Skeletal muscle satellite cell (primary cell): Measurements from ENCODE around the gene ANGPT4.
"Not testable (repeated sequence)": the region's sequence is repeated elsewhere in the genome, so short reads cannot be mapped to it uniquely, and the experiment has no call there.

Source experiments
- H3K27me3 ChIP-seq: 2 replicates; pipeline ENCODE4 v1.7.0; 2013; ENCODE audit warnings: low read length; ENCODE audit not compliant: control insufficient read depth, insufficient read depth
- H3K36me3 ChIP-seq: 2 replicates; pipeline ENCODE4 v1.7.0; 2013; ENCODE audit warnings: mild to moderate bottlenecking, control low read depth, low read length; ENCODE audit not compliant: insufficient read depth
- H3K4me1 ChIP-seq: 2 replicates; pipeline ENCODE4 v1.7.0; 2013; ENCODE audit warnings: low read length; ENCODE audit not compliant: control insufficient read depth, insufficient read depth
- H3K4me2 ChIP-seq: 2 replicates; pipeline ENCODE4 v1.7.0; 2013; ENCODE audit warnings: mild to moderate bottlenecking, low read length
- H3K4me3 ChIP-seq: 2 replicates; pipeline ENCODE4 v1.7.0; 2013; ENCODE audit warnings: low read length
- H3K9ac ChIP-seq: 2 replicates; pipeline ENCODE4 v1.7.0; 2013; ENCODE audit warnings: mild to moderate bottlenecking, low read depth, low read length, moderate library complexity
- H3K9me3 ChIP-seq: replicated peaks from 2 replicates; pipeline ENCODE4 v1.7.0; 2013; ENCODE audit warnings: mild to moderate bottlenecking, control low read depth, low read length

The ANGPT4 gene

DNA sequence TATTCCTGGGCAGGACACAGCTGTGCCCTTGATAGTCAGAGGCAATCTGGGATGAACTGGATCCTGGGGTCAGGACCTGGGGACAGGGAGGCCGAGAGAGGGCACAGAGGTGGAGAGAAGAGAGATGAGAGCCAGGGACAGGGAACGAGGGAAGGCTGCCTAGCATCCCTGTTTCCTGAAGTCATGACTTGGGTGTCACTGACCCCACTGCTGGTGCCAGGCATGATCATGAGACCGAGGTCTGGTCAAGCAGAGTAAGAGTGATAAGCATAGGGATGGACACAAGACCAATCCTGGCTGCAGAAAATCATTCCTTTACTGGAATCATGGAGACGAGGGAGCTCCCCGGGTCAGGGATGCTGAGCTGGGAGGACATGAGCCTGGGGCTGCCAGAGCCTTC, 46.5 kb downstream of the ANGPT4 start:
- no peak overlapping the region for H3K4me3 ChIP-seq
- no peaks in the 10 kb centered on the region for H3K36me3 ChIP-seq
- H3K27me3 ChIP-seq: peaks cover 37% of the 10 kb centered on the region
- H3K4me1 ChIP-seq: no peaks in the 10 kb centered on the region
- H3K9ac ChIP-seq: no peak overlapping the region
- no peak overlapping the region for H3K4me2 ChIP-seq
- H3K9me3 ChIP-seq: no peaks in the 10 kb centered on the region

DNA sequence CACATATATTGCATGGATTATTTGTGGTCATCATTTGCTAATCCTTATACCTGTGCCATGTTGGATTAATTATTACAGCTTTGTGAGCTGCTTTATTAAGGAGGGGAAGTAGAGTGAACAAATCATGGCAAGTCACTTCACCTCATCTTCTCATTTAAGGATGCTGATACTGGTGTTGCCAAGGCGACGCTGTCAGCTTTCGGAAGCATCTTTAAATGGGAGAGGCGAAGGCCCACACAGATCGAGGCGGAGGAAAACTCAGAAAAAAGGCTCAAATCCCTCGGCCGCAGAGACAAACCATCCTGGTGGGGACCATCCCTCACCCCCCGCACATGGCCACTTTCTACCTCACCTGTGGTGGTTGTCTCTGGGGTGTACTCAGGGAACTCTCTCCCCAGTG, 47.9 kb downstream of the ANGPT4 start:
- no peaks in the 10 kb centered on the region for H3K36me3 ChIP-seq
- peaks cover 32% of the 10 kb centered on the region for H3K27me3 ChIP-seq
- H3K9me3 ChIP-seq: no peaks in the 10 kb centered on the region
- no peak overlapping the region for H3K4me3 ChIP-seq
- H3K9ac ChIP-seq: no peak overlapping the region
- no peak overlapping the region for H3K4me2 ChIP-seq
- no peaks in the 10 kb centered on the region for H3K4me1 ChIP-seq

DNA sequence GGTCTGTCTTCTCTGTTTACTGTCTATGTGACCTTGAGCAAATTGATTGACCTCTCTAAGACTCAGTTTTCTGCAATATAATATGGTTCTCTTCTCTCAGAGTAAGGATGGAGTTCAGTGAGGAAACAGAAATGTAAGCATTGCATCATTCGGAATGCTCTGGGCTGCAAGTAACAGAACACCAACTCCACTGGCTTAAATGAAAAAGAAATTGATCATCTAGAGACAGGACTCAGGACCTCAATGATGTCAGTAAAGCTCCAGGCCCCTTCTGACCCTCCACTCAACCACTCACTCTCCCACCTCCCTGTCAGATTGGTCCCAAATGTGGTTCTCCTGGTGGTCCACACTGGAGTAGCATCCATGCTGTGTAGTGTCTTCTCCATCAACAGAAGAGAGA, 50.7 kb downstream of the ANGPT4 start:
- Histone ChIP-seq H3K4me3 (no peak overlapping the region), H3K4me1 (no peaks in the 10 kb centered on the region), H3K36me3 (no peaks in the 10 kb centered on the region), H3K9me3 (no peaks in the 10 kb centered on the region), H3K4me2 (no peak overlapping the region), H3K27me3 (peaks cover 7% of the 10 kb centered on the region), H3K9ac (no peak overlapping the region)

DNA sequence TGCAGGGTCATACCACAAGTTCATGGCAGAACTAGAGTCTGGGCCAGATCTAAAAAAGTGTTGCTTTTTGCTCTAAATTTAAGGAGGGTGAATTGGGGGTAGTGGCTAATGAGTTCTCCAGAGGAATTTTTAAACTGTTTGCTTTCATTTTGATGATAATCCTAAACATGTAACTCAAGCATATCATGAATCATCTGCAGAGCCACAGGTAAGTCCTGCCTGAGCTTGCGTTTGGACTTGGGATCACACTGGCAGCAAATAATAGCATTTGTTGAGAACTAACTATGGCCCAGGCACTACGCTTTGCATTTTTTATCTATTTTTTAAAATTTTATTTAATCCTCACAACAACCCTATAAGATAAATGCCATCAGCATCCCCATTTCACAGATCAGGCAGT, 55.2 kb downstream of the ANGPT4 start:
- H3K9ac ChIP-seq: no peak overlapping the region
- H3K4me1 ChIP-seq: peaks cover 10% of the 10 kb centered on the region
- H3K4me2 ChIP-seq: no peak overlapping the region
- no peaks in the 10 kb centered on the region for H3K27me3 ChIP-seq
- no peaks in the 10 kb centered on the region for H3K36me3 ChIP-seq
- H3K9me3 ChIP-seq: no peaks in the 10 kb centered on the region
- no peak overlapping the region for H3K4me3 ChIP-seq

DNA sequence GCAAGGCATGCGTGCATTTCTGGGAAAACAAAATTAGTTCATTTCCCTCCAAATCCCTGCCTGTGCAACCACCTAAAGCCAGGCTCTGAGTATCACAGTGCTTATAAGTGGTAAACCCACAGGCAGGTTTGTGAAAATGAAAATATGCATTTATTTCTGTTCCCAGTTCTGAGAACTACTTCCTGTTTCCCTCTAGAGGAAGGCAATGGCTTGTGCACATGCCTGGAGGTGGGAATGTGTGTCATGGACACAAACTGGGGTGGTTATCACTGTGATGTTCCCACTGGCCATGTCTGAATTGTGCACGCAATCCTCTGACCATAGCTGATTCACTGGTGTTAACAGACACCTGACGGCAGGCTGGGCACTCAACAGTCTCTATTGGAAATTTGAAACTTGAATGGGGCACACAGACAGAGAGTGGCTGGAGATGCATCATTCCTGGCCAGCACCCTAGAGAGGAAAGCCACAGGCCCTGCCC, 56.3 kb downstream of the ANGPT4 start:
- Histone ChIP-seq H3K4me2 (no peak overlapping the region), H3K4me3 (no peak overlapping the region), H3K9me3 (no peaks in the 10 kb centered on the region), H3K27me3 (no peaks in the 10 kb centered on the region), H3K9ac (no peak overlapping the region), H3K4me1 (peaks cover 19% of the 10 kb centered on the region), H3K36me3 (no peaks in the 10 kb centered on the region)

DNA sequence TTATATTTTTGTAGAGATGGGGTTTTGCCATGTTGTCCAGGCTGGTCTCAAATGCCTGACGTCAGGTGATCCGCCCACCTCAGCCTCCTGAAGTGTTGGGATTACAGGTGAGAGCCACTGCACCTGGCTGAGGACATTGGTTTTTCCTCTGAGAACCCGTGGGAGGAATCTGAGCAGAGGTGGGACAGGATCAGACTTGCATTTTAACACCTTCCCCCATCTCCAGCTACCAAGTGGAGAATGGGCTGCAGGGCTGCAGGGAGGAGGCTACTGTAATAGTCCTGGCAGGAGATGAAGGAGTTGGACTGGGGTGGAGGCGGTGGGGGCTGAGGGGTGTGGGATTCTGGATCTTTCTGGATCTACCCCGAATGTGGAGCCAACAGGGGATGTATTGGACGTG, 58.1 kb downstream of the ANGPT4 start:
- Histone ChIP-seq H3K27me3 (no peaks in the 10 kb centered on the region), H3K4me1 (peaks cover 19% of the 10 kb centered on the region), H3K9ac (no peak overlapping the region), H3K4me3 (no peak overlapping the region), H3K4me2 (no peak overlapping the region), H3K9me3 (no peaks in the 10 kb centered on the region), H3K36me3 (no peaks in the 10 kb centered on the region)

DNA sequence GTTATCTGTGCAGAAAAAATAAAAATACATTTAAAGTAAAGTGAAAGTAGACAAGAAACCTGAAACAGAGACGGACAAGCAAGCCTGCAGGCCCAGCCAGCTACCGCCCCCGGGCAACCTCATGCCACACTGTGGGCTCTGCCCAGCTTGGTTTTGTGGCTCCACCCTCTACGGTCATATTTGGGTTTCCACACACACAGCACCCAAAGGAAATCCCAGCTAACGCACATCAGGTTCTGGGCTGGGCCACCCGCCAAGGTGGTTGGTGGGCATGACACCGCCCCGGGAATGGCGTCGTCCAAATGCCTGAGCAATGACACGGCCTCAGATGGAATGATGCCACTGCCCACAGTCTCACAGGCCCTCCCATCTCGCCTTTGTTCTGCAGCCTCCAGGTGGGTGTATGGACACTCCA, 59.8 kb downstream of the ANGPT4 start:
- H3K9me3 ChIP-seq: no peaks in the 10 kb centered on the region
- H3K4me3 ChIP-seq: peak overlapping the region; percentile 36
- no peak overlapping the region for H3K9ac ChIP-seq
- no peaks in the 10 kb centered on the region for H3K36me3 ChIP-seq
- no peaks in the 10 kb centered on the region for H3K27me3 ChIP-seq
- H3K4me2 ChIP-seq: peak overlapping the region; percentile 72
- H3K4me1 ChIP-seq: peaks cover 19% of the 10 kb centered on the region

DNA sequence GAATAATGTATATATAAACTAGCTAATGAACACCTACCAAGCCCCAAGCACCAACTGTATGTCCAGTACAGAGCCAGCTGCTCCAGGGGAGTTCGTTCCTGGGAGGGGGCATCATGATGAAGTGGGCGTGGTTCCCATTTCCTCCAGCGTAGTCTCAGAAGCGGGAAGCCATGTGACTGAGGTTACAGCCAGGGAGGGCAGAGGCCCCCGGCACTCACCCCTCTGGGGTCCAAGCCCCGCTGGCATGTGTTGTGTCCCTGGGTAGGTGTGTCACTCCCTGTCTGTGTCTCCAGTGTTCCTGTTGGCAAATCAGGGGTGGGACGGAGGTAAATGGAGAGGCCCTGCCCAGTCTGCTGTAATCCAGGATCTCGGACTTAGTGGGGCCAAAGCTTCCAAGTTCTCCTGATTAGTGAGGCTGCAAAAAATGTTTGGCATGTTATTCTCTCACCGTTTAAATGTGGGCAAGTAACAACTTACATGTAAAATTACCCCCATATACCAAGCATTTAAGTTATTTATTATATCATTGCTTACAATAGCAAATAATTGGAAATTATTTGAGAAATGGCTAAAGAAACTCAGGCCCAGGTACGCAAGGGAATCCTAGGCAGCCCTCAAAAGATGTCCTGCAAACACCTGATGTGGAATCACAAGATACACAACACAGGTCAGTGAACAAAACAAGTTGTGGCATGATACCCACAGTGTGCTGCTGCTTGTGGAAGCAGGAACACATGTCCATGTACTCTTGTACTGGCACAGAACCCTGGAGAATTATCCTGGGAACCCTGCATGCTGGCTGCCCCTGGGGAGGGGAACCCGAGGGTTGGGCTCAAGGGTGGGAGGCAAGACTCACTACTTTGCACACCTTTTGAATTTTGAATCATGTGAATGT, 60.4 kb downstream of the ANGPT4 start:
- no peak overlapping the region for H3K9ac ChIP-seq
- H3K27me3 ChIP-seq: no peaks in the 10 kb centered on the region

DNA sequence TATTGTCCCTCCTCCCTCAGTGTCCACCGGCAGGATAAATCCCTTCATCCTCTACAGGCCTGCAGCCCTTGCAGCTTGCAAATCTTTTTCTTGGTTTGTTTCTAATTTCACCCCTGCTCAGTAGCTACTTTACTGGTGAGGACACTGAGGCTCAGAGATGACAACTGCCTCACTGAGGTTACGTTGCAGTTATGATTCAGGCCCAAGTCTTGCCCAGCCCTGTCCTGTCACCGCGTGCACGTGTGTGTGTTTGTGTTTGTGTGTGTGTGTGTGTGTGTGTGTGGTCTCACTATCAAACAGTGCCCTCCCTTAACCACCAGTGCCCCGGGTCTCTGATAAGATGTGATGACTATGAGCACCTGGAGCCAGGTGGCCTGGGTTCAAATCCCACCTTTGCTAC, 61.5 kb downstream of the ANGPT4 start:
- Histone ChIP-seq H3K4me1 (peaks cover 19% of the 10 kb centered on the region), H3K9ac (no peak overlapping the region), H3K4me2 (no peak overlapping the region), H3K4me3 (no peak overlapping the region), H3K36me3 (no peaks in the 10 kb centered on the region), H3K9me3 (no peaks in the 10 kb centered on the region), H3K27me3 (no peaks in the 10 kb centered on the region)

More for the DNA sequence above, 60.4 kb downstream of the ANGPT4 start:
- Histone ChIP-seq H3K4me2 (peak overlapping the region; percentile 72), H3K4me3 (peak overlapping the region; percentile 36), H3K36me3 (no peaks in the 10 kb centered on the region), H3K4me1 (peaks cover 19% of the 10 kb centered on the region), H3K9me3 (no peaks in the 10 kb centered on the region)

DNA sequence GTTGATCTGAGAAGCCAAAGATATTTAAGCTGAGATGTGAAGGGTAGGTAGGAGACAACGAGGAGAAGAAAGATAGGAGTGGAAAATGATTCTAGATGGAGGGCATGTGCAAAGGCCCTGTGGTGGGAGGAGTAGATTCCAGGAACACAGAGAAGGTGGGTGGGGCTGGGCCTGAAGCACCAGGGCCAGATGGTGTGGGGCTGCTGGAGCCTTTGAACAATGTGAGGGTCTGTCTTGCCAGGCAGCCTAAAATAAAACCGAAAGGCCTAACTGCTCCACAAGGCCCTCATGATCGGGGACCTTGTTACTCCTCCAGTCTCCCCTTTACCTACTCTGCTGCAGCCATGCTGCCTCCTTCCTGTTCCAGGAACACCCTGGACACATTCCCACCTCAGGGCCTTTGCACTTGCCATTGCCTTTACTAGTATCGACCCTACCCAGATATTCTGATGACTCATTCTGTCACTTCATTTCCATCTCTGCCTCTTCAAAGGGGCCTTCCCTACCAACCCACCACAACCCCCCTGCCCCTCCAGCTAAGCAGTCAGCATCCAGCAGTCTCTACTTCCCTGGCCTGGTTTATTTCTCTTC, 62.6 kb downstream of the ANGPT4 start:
- no peak overlapping the region for H3K4me3 ChIP-seq
- H3K4me2 ChIP-seq: no peak overlapping the region
- H3K27me3 ChIP-seq: no peaks in the 10 kb centered on the region
- no peaks in the 10 kb centered on the region for H3K9me3 ChIP-seq
- peaks cover 19% of the 10 kb centered on the region for H3K4me1 ChIP-seq
- H3K36me3 ChIP-seq: no peaks in the 10 kb centered on the region
- no peak overlapping the region for H3K9ac ChIP-seq

DNA sequence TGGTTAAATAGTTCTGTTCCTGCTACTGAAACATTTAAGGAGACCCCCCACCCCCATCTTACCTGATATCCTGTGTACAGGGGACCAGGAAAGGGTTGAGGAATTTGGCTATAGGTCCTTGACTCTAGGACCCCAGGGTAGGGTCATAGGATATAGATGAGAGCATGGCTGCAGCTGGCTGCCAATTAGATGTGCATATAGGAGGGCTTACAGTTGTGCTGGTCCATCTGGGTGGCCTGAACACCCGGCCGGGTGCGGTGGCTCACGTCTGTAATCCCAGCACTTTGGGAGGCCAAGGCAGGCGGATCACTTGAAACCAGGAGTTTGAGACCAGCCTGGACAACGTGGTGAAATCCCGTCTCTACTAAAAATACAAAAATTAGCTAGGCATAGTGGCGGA, 67.4 kb downstream of the ANGPT4 start:
- H3K4me2 ChIP-seq, H3K27me3 ChIP-seq, H3K4me3 ChIP-seq, H3K4me1 ChIP-seq, H3K36me3 ChIP-seq, H3K9ac ChIP-seq, H3K9me3 ChIP-seq: not testable (repeated sequence)

DNA sequence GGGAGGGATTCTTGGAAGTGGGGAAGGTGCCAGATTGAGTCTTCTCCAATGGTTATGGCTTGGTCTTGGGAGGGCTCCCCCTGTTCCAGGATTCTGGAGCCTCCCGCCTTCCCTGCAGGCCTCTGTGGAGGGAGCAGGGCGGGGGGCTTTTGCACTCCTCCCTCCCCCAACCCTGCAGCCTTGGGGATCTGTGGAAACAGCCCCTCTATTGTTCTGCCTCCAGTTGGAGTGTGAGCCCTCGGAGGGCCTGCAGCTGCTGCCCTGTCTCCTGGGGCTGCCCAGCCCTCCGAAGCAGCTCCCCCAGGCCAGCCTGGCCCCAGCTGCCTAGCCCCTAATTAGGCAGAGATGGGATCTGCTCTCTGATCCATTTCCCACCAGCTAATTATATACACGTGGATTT, 67.9 kb downstream of the ANGPT4 start:
- H3K4me1 ChIP-seq: peaks cover 6% of the 10 kb centered on the region
- peaks cover 8% of the 10 kb centered on the region for H3K36me3 ChIP-seq
- H3K4me2 ChIP-seq: no peak overlapping the region
- H3K27me3 ChIP-seq: no peaks in the 10 kb centered on the region
- H3K9ac ChIP-seq: no peak overlapping the region
- H3K4me3 ChIP-seq: no peak overlapping the region
- H3K9me3 ChIP-seq: no peaks in the 10 kb centered on the region
